ENCODE data around the gene B3GALT5.
"Not testable (repeated sequence)": the region's sequence is repeated elsewhere in the genome, so short reads cannot be mapped to it uniquely, and the experiment has no call there.

The B3GALT5 gene

GRCh38 chr21:39686646-39687468 is 74.1 kb downstream of the B3GALT5 start:
- H3K4me3 ChIP-seq (ENCODE audit: low read depth, low read length) = no peak overlapping the region
- no peak for TF ChIP-seq CTCF (IDR thresholded peaks at IDR 0.05; ENCODE audit: control insufficient read depth, extremely low read depth, insufficient read depth)
- DNase-seq (ENCODE audit: low read depth) = no peak

- TF ChIP-seq CTCF (IDR thresholded peaks at IDR 0.05; ENCODE audit: control insufficient read depth, extremely low read depth, insufficient read depth) = no peak
- H3K4me3 ChIP-seq (ENCODE audit: low read depth, low read length) = no peak overlapping the region
- no peak for DNase-seq (ENCODE audit: low read depth)
Observed at GRCh38 chr21:39688010-39688409, 75.3 kb downstream of the B3GALT5 start.

- not testable (repeated sequence) for H3K4me3 ChIP-seq (ENCODE audit: low read depth, low read length); DNase-seq (ENCODE audit: low read depth)
Observed at GRCh38 chr21:39689860-39690259, 77.1 kb downstream of the B3GALT5 start.

GRCh38 chr21:39690454-39690853 is 77.7 kb downstream of the B3GALT5 start:
- no peak overlapping the region for H3K4me3 ChIP-seq (ENCODE audit: low read depth, low read length)
- no peak for DNase-seq (ENCODE audit: low read depth)
- 0 out of 2 replicates have a peak, but pooled peaks have one; percentile 26 for TF ChIP-seq CTCF (IDR thresholded peaks at IDR 0.05; ENCODE audit: control insufficient read depth, extremely low read depth, insufficient read depth)

GRCh38 chr21:39694750-39695149 is 82.0 kb downstream of the B3GALT5 start:
- H3K4me3 ChIP-seq (ENCODE audit: low read depth, low read length) = no peak overlapping the region
- no peak for DNase-seq (ENCODE audit: low read depth)
- no peak for TF ChIP-seq CTCF (IDR thresholded peaks at IDR 0.05; ENCODE audit: control insufficient read depth, extremely low read depth, insufficient read depth)

GRCh38 chr21:39696196-39696595 is 83.5 kb downstream of the B3GALT5 start:
- H3K4me3 ChIP-seq (ENCODE audit: low read depth, low read length) = no peak overlapping the region
- TF ChIP-seq CTCF (IDR thresholded peaks at IDR 0.05; ENCODE audit: control insufficient read depth, extremely low read depth, insufficient read depth) = no peak

GRCh38 chr21:39696618-39697017 is 83.9 kb downstream of the B3GALT5 start:
- TF ChIP-seq CTCF (IDR thresholded peaks at IDR 0.05; ENCODE audit: control insufficient read depth, extremely low read depth, insufficient read depth) = no peak
- peak; percentile 6 for DNase-seq (ENCODE audit: low read depth)
- no peak overlapping the region for H3K4me3 ChIP-seq (ENCODE audit: low read depth, low read length)

More at GRCh38 chr21:39696196-39696595, 83.5 kb downstream of the B3GALT5 start:
- DNase-seq (ENCODE audit: low read depth) = no peak
